Vein endothelial cell (primary cell): ENCODE measurements around the gene SGO1. TPM values are rescaled to one million over a fixed set of nuclear protein-coding genes. Genes with fewer than 3 reads are reported as not detected.

Experiments
- small RNA-seq: library from RNA; depleted of rRNA; stranded (forward); fragments of <200 nt; gene quantifications from one replicate; pipeline ENCODE3, GENCODE V24; 2012
- total RNA-seq: library from RNA; depleted of rRNA; stranded (reverse); fragments of >200 nt; gene quantifications from 2 replicates; pipeline ENCODE4 v1.2.3, GENCODE V29; 2012

SGO1 gene
- 4.6 and 7.1 TPM in 2 replicates for total RNA-seq

GRCh38 chr3:20185679-20186599 lies at the start of gene SGO1:
SGO1 (minus strand) TSS chr3:20186206; CDS start chr3:20184027, 2,179 bp downstream.

Small RNA genes within 50 kb of the gene (small RNA-seq; reads per million reads assigned to genes)
- gene MIR3135A: not detected

Other genes starting within 250 kb of the SGO1 start
- 119 and 131 TPM in 2 replicates for gene RAB5A, start 239.1 kb downstream of the SGO1 start, total RNA-seq
- not detected in 2 replicates for gene PP2D1, start 173.9 kb downstream of the SGO1 start, total RNA-seq
- gene KAT2B, start 145.8 kb downstream of the SGO1 start, total RNA-seq: 7.8 and 13.4 TPM in 2 replicates